VCaP (cell line): Measurements from ENCODE around the gene GOLGA6D.
A peak's percentile ranks its signal among the peaks of the same experiment; 100 is the strongest.
"Not testable (repeated sequence)": the region's sequence is repeated elsewhere in the genome, so short reads cannot be mapped to it uniquely, and the experiment has no call there.

Experiments used
- H3K27ac ChIP-seq: fragments of 450-650 bp; 2 replicates; pipeline ENCODE4 v1.5.1; 2017
- TF ChIP-seq, protein P1 (sequence below): fragments of 450-650 bp; conservative IDR thresholded peaks from 2 replicates; pipeline ENCODE4 v1.5.1; 2017; ENCODE audit warnings: mild to moderate bottlenecking, moderate library complexity

The GOLGA6D gene

DNA sequence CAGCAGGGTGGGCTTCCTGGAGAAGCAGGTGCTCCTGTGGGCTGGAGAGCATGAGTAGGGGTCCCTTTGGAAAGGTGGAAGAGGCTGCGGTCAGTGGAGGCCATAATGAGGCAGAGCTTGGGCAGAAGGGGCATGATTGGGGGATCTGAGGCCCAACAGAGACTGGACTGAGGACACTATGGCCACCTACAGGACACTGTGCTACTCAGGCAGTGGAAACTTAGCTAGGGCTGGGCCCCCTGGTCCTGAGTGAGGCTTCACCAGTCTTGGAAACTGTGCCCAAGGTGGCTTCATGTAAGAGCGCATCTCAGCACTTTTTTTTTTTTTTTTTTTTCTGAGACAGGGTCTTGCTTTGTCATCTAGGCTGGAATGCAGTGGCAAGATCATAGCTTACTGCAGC, 46.9 kb downstream of the GOLGA6D start:
- TF ChIP-seq, protein P1, sequence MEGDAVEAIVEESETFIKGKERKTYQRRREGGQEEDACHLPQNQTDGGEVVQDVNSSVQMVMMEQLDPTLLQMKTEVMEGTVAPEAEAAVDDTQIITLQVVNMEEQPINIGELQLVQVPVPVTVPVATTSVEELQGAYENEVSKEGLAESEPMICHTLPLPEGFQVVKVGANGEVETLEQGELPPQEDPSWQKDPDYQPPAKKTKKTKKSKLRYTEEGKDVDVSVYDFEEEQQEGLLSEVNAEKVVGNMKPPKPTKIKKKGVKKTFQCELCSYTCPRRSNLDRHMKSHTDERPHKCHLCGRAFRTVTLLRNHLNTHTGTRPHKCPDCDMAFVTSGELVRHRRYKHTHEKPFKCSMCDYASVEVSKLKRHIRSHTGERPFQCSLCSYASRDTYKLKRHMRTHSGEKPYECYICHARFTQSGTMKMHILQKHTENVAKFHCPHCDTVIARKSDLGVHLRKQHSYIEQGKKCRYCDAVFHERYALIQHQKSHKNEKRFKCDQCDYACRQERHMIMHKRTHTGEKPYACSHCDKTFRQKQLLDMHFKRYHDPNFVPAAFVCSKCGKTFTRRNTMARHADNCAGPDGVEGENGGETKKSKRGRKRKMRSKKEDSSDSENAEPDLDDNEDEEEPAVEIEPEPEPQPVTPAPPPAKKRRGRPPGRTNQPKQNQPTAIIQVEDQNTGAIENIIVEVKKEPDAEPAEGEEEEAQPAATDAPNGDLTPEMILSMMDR: no peak
- peak overlapping the region; percentile 35 for H3K27ac ChIP-seq

DNA sequence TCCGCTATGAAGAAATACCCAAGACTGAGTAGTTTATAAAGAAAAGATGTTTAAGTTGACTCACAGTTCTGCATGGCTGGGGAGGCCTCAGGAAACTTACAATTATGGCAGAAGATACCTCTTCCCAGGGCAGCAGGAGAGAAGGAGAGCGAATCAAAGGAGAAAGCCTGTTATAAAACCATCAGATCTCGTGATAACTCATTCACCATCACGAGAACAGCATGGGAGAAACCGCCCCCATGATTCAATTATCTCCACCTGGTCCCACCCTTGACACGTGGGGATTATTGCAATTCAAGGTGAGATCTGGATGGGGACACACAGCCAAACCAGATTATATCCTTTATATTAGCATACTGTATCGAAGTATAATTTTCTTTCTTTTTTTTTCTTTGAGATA, 49.5 kb downstream of the GOLGA6D start:
- H3K27ac ChIP-seq: not testable (repeated sequence)

DNA sequence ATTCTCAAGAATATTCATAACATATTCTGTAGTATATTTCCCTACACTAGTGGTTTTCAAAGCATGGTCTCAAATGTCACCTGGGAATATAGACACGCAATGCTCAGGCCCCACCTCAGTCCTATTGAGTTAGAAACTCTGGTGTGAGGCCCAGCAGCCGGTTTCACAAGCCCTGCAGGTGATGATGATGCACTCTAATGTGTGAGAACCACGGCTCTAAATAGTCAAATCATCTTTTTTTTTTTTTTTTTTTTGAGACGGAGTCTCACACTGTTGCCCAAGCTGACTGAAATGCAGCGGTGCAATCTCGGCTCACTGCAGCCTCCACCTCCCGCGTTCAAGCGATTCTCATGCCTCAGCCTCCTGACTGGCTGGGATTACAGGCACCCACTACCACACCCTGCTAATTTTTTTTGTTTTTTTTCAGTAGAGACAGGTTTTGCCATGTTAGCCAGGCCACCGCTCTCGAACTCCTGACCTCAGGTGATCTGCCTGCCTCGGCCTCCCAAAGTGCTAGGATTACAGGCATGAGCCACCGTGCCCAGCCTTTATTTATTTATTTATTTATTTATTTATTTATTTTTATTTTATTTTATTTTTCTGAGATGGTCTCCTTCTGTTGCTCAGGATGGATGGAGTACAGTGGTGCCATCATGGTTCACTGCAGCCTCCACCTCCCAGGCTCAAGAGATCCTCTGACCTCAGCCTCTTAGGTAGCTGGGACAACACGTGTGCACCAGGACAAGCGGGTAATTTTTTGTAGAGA, 51.2 kb downstream of the GOLGA6D start:
- not testable (repeated sequence) for H3K27ac ChIP-seq

DNA sequence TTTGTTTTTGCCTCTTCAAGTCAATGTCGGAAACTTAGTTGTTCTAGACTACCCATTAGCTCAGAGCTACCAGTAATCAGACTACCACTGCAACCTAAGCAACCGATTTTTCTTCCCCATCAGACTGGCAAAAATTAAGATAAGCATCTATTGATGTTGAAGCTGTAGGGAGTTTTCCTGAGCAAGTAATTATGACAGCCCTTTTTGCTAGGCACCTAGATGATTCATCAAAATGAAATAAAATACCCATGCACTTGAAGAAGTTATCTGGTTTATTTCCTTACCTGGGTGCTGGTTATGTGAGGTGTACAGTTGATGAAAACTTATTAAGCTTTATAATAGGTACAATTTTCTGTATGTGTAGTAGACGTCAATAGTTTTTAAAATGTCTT, 52.7 kb downstream of the GOLGA6D start:
- H3K27ac ChIP-seq: peak overlapping the region; percentile 74
- TF ChIP-seq, protein P1: no peak

DNA sequence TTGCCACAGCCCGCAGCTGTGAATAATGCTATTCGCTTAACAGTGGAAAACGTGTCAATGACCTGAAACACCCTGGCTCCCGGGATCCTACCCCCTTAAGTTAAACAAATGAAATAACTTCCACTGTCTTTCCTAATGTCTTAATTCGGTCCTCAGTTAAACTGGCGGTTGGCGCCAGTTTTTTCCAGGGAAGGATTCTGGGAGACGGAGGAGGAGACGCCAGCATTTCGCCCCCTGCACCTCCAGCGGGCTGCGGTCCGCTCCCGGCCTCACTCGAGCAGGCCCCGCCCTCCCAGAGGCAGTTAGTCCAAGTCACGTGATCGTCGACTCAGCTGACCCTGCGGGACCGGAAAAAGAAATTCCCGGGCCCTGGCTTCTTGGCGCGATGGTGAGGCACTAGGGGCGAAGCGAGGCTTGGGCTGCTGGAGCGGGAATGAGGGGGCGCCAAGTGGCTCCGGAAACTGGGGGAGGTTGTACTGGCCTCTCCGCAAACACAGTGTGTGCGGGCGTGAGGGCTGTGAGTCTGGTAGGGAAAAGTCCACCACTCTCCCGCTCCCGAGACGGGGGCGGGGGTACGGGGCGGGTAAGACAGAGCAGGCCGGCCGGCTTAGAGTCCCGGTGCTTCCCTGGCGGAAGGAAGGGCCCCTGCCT, 53.2 kb downstream of the GOLGA6D start, which contains the start of gene COMMD4:
TSS of gene COMMD4 (plus strand) at position 359 of the 651 bp plus-strand sequence. CDS start at position 386, 27 bp downstream.
- TF ChIP-seq, protein P1: no peak
- H3K27ac ChIP-seq: peak within 1 kb of the TSS; percentile 74

DNA sequence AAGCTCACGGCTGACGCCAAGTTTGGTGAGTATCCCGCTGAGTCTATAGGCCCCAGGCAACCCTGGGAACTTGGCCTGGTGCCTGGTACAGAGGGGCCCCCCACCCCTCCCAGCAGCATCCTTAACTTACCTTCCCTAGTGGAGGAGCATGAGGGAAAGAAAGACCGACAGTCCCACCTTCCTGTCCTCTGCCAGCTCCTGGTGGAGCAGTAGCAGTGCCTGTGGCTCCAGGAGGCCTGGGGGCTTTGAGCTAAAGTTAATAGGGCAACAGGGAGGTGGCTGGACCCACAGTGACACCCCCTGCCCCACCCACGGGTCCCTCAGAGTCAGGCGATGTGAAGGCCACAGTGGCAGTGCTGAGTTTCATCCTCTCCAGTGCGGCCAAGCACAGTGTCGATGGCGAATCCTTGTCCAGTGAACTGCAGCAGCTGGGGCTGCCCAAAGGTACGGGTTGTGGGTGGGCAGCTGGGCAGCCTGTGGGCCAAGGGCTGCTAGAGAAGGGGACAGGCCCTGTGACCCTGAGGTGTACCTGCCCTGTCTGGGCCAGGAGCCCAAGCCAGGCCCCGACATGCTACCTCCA, 56.1 kb downstream of the GOLGA6D start:
- TF ChIP-seq, protein P1: no peak
- no peak overlapping the region for H3K27ac ChIP-seq

DNA sequence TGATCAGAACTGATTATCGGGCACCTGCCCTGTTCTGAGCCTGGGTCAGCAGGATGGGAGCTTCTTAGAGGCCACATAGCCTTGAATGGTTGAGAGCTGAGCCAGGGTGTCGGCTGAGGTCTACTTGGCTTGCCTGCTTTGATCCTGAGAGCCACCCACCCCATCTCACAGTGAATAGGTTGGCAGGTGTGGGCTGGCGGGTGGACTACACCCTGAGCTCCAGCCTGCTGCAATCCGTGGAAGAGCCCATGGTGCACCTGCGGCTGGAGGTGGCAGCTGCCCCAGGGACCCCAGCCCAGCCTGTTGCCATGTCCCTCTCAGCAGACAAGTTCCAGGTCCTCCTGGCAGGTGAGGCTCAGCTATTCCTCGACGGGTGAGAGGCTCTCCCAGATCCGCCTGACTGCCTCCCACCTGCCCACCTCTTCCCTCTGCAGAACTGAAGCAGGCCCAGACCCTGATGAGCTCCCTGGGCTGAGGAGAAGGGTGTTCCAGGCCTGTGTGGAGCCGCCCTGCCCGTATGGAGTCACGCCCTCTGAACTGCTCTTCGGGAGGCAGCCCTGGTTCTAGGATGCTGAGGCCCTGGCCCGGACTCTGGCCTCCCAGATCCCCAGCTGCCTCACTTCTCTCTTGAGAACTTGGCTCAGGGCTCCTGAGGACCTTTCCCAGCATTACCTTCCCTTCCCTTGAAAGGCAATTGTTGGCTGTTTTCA, 57.1 kb downstream of the GOLGA6D start:
- TF ChIP-seq, protein P1: no peak

DNA sequence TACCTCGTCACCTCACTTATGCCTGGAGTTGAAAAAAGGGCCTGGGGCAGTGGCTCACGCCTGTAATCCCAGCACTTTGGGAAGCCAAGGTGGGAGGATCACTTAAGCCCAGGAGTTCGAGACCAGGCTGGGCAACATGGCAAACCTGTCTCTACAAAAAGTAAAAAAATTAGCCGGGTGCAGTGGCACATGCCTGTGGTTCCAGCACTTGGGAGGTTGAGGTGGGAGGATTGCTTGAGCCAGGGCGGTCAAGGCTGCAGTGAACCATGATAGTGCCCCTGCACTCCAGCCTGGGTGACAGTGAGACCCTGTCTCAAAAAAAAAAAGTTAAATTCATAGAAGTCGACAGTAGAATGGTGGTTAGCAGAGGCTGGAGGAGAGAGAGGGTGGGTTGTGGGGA, 59.6 kb downstream of the GOLGA6D start:
- H3K27ac ChIP-seq: no peak overlapping the region
- TF ChIP-seq, protein P1: no peak

More for the DNA sequence above, 57.1 kb downstream of the GOLGA6D start:
- no peak overlapping the region for H3K27ac ChIP-seq

DNA sequence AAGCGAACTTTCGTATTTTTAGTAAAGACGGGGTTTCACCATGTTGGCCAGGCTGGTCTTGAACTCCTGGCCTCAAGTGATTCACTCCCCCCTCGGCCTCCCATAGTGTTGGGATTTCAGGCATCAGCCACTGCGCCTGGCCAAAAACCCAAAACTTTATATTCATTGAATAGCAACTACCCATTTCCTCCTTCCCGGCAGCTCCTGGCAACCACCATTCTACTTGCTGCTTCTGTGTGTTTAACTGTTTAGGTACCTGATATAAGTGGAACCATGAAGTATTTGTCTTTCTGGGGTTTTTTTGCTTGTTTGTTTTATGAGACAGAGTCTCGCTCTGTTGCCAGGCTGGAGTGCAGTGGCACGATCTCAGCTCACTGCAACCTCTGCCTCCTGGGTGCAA, 61.3 kb downstream of the GOLGA6D start:
- not testable (repeated sequence) for H3K27ac ChIP-seq
